ENCODE data around the gene NKAIN2.

GRCh38 chr6:124436803-124437202 lies 633.1 kb downstream of the NKAIN2 start:
- TF ChIP-seq CTCF (optimal IDR thresholded peaks at IDR 0.05 in 1 of 3, IDR thresholded peaks at IDR 0.05 in 1 of 3, conservative IDR thresholded peaks at IDR 0.05 in 1 of 3; ENCODE audit: extremely low read depth in 1 of 3, insufficient read depth in 2 of 3, low read length in 3 of 3), result no peak
- TF ChIP-seq EZH2 (IDR thresholded peaks at IDR 0.05; ENCODE audit: low read length), result no peak
